SH-SY5Y (cell line): ENCODE results near the gene ZCCHC14.

Experiments used
- GATA2 ChIP-seq: IDR thresholded peaks from 2 replicates; pipeline ENCODE4 v1.6.1; 2011; ENCODE audit warnings: mild to moderate bottlenecking, low read depth, low read length
- GATA3 ChIP-seq: IDR thresholded peaks from 2 replicates; pipeline ENCODE4 v1.6.1; 2011; ENCODE audit warnings: low read depth, mild to moderate bottlenecking, low read length, moderate library complexity

DNA sequence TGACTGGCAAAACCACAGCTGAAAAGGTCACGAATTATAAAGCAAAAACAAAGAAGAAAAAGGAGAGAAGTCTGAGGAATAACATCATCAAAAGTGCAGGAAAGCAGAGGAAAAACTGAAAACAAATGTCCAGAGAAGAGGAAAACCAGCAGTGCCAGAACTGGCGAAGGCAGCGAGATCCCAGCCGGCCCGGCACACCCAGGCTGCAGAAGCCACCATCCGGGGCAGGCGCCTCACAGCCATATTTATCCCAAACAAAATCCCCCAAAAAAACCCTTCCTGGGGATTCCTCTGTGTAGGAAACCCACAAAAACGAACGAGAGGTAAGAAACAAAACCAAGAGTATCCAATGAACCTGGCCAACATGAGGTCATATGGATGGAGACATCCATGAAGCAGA, 10.6 kb downstream of the ZCCHC14 start:
- TF ChIP-seq GATA2 (no peak), GATA3 (no peak)
